CD4-positive, alpha-beta T cell treated with Interleukin-12 subunit alpha and Interleukin-12 subunit beta, for 1 hour (primary cell): ENCODE data around the gene RNF125.

Source experiments
- DNase-seq: peaks from one replicate; pipeline ENCODE4 v3.0.0-alpha.2; 2020

RNF125 gene

DNA sequence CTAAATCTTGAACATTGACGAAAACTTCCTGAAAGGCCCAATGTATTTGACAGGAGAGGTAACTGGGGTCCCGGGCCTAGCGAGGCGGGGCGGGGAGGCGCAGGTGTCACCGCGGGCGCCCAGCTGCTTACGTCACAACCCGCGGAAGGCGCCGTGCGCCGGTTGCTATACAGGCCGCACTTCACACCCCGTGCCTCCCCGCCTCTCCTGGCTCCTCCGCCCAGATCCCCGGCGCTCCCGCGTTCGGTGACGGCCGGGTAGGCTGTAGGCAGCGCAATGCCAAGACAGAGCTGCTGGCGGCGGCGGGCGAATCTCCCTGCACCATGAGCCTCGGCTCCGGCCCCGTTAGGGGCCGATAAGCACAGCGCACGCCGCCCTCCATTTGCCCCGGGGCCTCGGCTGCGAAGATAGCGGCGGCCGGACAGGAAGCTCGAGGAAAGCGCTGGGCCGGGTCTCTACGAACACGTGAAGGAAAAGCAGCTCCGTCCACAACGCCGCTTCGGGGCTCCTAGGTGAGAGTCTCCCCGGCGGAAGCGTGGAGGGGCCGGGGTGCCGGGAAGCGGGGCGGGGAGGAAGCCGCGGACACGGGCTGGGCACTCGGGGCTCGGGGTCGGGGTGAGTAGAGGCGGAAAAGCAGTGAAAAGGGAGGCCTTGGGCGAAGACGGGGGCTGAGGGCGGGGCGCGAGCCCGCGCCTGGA lies 73.2 kb downstream of the RNF125 start, which contains the start of gene RNF138:
Gene RNF138, plus strand, starts transcription at position 151 of the 698 bp plus-strand sequence. CDS start 903 bp downstream, outside the sequence.
- peak; percentile 90 for DNase-seq

DNA sequence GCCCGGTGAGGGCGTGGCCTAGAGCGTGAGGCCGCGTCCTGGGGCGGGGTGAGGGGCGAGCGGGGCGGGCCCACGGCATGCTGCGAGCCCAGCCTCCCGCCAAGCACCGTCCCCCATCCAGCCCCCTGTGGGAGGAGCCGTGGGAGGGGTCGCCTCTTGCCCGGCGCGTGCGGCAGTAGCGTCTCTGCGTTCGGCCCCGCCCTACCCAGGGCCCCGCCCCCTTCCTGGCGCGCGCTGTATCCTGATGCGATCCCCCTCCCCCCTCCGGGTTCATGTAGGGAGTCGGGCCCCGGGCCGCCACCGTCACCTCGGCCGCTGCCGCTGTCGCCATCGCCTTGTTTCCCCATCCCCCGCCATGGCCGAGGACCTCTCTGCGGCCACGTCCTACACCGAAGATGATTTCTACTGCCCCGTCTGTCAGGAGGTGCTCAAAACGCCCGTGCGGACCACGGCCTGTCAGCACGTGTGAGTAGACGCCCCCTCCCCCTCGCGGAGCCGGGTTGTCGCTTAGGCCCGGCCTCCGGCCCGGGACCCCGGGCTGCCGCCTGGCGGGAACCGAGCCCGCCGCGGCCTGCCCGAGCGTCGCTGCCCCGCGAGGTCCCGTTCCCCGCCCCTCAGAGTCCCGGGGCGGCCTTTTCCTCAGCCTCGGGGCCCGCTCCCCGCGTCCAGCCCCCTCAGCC lies 73.9 kb downstream of the RNF125 start:
- DNase-seq = peak; percentile 100

DNA sequence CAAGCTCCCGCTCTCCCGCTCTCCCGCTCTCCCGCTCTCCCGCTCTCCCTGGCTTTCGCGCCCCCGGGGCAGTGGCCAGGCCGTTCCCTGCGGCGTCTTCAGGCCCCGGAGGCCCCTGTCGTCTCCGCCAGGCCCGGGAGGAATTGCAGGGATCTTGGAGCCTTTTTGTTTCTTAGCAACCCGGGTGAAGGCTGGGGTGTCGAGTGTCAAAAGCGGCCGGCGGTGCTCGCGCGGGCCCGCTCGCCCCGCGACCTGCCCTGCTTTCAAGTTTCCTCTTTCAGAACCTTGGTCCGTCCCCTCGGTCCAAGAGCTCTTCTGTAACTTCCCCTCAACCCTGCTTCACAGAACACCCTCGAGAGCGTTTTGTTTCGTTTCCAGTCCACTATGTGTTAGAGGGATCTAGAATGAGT lies 74.5 kb downstream of the RNF125 start:
- peak; percentile 52 for DNase-seq

DNA sequence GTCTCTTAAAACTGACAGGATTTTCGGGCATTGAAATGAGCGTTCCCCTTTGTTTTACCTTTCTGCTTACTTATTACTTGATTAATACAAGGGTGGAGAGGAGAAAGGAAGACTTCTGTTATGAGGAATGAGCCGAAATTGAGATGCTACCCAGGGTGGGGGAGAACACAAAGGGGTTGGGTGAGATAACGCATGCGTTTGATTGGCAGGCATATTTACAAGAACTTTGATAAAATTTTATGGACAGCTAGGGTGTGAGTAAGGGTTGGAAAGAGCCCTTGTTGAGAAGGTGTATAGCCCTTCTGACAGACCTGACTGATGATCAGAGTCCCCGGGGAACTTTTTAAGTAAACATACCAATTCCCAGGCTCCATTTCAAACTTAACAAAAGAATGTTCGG lies 74.9 kb downstream of the RNF125 start:
- DNase-seq = no peak

DNA sequence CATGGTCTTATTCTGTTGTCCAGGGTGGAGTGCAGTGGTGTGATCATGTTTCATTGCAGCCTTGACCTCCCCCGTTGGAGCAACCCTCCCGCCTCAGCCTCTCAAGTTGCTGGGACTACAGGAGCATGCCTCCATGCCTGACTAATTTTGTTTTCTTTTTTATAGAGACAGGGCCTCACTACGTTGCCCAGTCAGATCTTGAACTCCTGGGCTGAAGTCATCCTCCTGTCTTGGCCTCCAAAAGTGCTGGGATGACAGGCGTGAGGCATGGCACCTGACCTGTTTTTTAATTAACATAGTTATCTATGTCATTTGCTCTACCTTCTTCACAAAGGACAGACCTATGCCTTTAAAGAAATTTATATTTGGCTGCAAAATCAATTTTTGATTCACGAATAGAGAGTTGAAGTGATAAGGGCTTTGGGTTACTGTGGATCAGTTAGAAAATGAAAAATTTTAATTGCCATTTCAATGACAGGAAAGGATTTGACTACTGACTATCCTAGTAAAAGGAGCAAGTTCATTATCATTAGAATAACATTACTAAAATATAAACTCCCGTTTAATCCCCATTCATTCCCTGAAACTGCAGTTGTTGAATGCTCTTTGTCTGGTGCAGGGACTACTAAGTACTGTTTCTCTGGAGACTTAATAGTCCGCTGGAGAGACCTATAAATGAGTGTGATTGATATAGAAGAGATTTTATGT lies 76.7 kb downstream of the RNF125 start:
- DNase-seq = no peak

DNA sequence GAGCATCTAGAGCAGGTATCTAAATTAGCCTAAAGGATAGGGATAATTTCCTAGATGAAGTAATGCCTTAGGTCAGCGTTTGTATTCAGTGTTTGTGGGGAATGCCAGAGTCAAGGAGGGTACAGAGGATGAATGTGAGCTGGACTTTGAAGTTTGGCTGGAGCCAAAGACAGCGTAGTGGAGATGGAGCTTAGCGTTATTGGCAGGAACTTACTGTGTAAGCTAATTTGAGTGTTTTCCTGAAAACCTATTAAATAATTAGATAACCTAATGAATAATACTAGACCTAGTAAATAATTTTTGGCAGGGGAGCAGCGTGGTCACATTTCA lies 77.2 kb downstream of the RNF125 start:
- no peak for DNase-seq

DNA sequence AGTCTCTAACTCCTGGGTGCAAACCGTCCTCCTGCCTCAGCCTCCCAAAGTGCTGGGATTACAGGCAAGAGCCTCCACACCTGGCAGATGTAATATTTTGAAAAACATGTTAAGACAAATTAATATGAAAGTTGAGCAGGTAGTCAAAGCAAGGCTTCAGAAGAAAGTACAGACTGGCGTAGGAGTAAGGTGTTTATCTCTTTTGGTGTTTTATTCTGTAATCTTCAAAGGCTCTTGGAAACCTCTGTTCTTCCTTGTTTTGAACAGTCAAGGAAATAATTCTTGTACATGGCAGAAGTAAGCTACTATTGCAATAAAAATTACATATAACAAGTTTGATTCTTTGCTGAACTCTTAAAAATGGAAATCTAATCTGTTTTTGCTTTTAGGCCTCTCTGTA lies 78.3 kb downstream of the RNF125 start:
- peak; percentile 27 for DNase-seq

DNA sequence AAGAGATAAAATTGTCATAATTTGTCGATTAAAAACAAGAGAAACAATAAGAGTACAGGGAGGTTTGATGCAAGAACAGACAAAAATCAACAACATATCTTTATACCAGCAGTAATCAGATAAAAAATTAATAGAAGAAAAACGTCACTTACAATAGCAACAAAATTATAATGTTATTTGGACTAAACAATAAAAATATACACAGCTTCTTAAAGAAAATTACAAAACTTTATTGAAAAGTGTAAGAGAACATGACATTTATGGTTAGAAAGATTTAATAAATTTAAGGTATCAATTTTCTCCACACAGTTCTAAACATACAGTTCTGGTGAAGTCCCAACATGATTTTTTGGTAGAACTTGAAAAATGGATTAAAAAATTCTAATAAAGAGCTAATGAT lies 85.9 kb downstream of the RNF125 start:
- DNase-seq = no peak

DNA sequence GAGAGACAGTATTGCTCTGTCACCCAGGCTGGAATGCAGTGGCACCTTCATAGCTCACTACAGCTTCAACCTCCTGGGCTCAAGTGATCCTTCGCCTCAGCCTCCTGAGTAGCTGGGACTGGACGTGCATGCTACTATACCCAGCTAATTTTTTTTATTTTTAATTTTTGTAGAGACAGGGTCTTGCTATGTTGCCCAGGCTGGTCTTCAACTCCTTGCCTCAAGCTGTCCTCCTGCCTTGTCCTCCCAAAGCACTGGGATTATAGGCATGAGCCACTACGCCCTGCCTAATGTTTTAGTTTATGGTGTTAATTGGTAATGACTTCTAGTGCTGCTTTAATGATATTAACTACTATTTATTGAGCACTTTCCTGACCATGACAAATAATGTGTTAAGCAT lies 91.4 kb downstream of the RNF125 start:
- DNase-seq = no peak

DNA sequence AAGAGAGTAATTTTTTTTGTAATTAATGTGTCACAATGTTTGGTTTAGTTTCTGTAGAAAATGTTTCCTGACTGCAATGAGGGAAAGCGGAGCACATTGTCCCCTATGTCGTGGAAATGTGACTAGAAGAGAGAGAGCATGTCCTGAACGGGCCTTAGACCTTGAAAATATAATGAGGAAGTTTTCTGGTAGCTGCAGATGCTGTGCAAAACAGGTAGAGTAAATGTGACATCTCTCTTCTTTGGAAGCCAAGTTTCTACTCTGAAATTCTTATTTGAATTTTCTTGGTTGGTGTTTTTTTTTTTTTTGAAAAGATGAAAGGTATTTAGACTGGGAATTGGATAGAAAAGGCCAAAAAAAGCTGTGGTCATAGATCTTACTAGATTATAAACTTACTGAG lies 93.1 kb downstream of the RNF125 start:
- no peak for DNase-seq

DNA sequence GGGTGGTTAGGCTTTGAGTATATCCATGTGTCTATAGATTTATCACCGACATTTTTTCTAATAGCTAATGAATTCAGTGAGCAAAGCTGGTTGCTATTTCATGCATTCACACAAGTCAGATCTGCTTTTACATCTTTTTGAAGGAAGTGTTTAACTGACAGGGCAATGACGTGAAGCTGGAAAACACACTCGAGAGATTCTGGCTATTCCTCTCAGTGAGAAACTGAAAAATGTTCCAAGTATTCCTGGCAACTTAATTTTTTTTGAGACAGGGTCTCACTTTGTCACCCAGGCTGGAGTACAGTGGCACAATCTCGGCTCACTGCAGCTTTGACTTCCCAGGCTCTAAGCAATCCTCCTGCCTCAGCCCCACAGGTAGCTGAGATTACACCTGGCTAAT lies 94.2 kb downstream of the RNF125 start:
- DNase-seq = no peak

DNA sequence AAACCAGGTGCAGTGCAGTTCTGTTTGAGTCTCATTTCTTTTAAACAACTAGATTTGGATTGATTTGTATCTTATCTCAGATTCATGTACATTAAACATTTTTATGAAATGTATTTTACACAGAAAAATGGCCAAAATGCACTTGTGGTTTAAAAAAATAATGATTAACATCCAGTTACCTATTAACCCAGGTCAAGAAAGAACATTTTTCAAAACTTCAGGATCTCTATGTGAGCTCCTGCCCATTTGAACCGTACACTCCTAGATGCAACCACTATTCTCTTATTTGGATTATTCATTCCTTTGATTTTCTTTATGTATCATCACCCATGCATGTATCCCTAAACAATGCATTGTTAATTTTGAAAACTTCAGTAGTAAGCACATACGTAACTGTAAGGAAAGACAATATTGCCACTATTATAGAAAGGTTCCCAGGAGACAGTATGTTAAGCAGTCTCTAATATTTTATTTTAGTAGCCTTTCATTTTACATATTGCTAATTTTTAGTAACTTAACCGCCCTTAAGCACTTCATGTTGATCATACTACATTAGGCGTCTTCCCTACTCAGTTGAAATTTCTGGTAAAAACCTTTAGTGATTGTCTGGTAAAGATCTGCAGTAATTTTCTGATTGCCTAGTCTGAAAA lies 95.8 kb downstream of the RNF125 start:
- no peak for DNase-seq

DNA sequence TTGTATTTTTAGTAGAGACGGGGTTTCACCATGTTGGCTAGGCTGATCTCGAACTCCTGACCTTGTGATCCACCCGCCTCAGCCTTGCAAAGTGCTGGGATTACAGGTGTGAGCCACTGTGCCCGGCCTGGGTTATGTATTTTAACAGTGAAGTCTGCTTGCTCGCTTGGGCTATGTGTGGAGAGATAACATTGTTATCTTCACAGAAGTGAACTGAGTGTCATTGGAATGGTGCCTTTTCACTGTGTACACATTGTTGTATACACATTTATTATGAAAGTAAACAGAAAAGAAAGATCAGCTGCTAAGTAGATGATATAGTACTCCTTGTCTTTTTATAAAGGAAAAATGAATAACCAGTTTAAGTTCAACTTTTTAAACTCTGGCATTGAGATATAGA lies 103.4 kb downstream of the RNF125 start:
- no peak for DNase-seq
